Chondrocyte (in vitro differentiated cells): Measurements from ENCODE around the gene CTDSP2. TPM values are rescaled to one million over a fixed set of nuclear protein-coding genes. Genes with fewer than 3 reads are reported as not detected.

Source experiments
- DNase-seq: peaks from one replicate; pipeline ENCODE4 v3.0.0; 2021; ENCODE audit warnings: mixed read lengths, low spot score
- H3K27ac Mint-ChIP-seq: one replicate; pipeline ENCODE4 v1.8.0; 2021; ENCODE audit warnings: mild to moderate bottlenecking, moderate library complexity, mixed read lengths; ENCODE audit not compliant: unreplicated experiment
- H3K27me3 Mint-ChIP-seq: 2 replicates; pipeline ENCODE4 v1.8.0; 2021; ENCODE audit warnings: low read depth, mixed read lengths
- H3K36me3 Mint-ChIP-seq: 2 replicates; pipeline ENCODE4 v1.8.0; 2021; ENCODE audit warnings: low read depth, mixed read lengths
- H3K4me1 Mint-ChIP-seq: 2 replicates; pipeline ENCODE4 v1.8.0; 2021; ENCODE audit warnings: low read depth, mild to moderate bottlenecking, mixed read lengths
- H3K4me3 Mint-ChIP-seq: one replicate; pipeline ENCODE4 v1.8.0; 2021; ENCODE audit warnings: mild to moderate bottlenecking, moderate library complexity, mixed read lengths; ENCODE audit not compliant: unreplicated experiment
- H3K9me3 Mint-ChIP-seq: 2 replicates; pipeline ENCODE4 v1.8.0; 2021; ENCODE audit warnings: low read depth, mixed read lengths
- total RNA-seq: library from RNA; stranded (reverse); gene quantifications from 3 replicates; pipeline ENCODE4 v1.2.1, GENCODE V29; 2021
- TF ChIP-seq, protein P1 (sequence below): fragments of 200-600 bp; sonication (generic); IDR thresholded peaks from 2 replicates; pipeline ENCODE4 v1.5.0; 2021; ENCODE audit warnings: antibody characterized with exemption, mild to moderate bottlenecking, moderate library complexity

The CTDSP2 gene
- total RNA-seq, 1 donor from 2014 or later: 113 TPM

DNA sequence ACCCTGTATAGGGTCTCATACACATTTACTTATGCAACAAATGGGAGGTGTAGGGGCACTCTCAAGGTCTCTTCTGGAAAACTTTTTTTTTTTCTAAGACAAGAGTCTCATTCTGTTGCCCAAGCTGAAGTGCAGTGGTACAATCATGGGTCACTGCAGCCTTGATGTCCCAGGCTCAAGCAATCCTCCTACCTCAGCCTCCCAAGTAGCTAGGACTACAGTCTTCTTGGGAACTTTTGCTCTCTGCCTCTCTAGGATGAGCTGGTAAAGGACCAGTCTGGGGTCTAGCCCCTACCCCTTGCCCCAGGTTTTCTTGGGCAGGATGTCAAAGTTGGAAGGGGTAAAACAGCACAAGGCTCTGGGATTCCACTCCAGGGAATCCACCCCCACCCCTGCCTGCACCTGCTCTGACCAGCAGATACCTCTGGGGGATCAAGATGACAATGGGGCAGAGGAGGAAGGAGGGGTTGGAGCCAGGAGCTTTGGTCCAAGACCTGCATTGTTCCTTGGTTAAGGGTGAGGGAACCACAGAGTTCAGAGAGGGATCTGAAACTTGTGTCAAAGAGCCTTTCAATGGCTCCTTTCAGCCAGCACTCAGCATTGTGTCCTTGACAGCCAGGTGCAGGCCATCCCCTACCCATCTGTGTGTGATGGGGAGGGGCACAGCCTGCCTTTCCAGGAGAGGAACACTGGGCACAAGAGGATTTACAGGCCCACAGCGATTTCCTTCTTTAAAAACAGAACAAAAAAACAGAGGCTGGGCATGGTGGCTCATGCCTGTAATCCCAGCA is 12.2 kb downstream of the CTDSP2 start:
- peaks cover 90% of the 10 kb centered on the region for H3K4me1 Mint-ChIP-seq
- H3K27me3 Mint-ChIP-seq: no peaks in the 10 kb centered on the region
- H3K9me3 Mint-ChIP-seq: no peaks in the 10 kb centered on the region
- DNase-seq: no peak
- H3K27ac Mint-ChIP-seq: peak overlapping the region; percentile 63
- no peak overlapping the region for H3K4me3 Mint-ChIP-seq
- no peaks in the 10 kb centered on the region for H3K36me3 Mint-ChIP-seq
- TF ChIP-seq, protein P1, sequence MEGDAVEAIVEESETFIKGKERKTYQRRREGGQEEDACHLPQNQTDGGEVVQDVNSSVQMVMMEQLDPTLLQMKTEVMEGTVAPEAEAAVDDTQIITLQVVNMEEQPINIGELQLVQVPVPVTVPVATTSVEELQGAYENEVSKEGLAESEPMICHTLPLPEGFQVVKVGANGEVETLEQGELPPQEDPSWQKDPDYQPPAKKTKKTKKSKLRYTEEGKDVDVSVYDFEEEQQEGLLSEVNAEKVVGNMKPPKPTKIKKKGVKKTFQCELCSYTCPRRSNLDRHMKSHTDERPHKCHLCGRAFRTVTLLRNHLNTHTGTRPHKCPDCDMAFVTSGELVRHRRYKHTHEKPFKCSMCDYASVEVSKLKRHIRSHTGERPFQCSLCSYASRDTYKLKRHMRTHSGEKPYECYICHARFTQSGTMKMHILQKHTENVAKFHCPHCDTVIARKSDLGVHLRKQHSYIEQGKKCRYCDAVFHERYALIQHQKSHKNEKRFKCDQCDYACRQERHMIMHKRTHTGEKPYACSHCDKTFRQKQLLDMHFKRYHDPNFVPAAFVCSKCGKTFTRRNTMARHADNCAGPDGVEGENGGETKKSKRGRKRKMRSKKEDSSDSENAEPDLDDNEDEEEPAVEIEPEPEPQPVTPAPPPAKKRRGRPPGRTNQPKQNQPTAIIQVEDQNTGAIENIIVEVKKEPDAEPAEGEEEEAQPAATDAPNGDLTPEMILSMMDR: no peak

DNA sequence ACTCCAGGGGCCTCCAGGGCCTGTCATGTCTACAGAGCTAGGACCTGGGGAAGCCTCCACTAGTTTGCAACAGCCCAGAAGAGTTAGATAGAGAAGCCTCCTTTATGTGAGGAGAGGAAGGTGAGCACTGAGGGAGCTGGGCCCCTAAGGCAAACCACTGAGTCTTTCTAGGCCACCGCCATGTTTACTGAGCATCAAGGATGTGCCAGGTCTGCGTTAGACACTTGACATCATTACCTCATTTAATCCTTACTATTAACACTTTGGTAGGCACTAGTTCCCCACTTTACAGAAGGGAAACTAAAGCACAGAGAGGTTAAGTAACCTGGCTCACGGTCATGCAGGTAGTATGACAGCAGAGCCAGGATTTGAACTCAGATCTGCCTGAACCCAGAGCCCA is 12.9 kb downstream of the CTDSP2 start:
- no peaks in the 10 kb centered on the region for H3K9me3 Mint-ChIP-seq
- DNase-seq: no peak
- H3K4me3 Mint-ChIP-seq: no peak overlapping the region
- no peaks in the 10 kb centered on the region for H3K27me3 Mint-ChIP-seq
- H3K4me1 Mint-ChIP-seq: peaks cover 88% of the 10 kb centered on the region
- TF ChIP-seq, protein P1: no peak
- peaks cover under 1% of the 10 kb centered on the region for H3K36me3 Mint-ChIP-seq
- peak overlapping the region; percentile 79 for H3K27ac Mint-ChIP-seq

DNA sequence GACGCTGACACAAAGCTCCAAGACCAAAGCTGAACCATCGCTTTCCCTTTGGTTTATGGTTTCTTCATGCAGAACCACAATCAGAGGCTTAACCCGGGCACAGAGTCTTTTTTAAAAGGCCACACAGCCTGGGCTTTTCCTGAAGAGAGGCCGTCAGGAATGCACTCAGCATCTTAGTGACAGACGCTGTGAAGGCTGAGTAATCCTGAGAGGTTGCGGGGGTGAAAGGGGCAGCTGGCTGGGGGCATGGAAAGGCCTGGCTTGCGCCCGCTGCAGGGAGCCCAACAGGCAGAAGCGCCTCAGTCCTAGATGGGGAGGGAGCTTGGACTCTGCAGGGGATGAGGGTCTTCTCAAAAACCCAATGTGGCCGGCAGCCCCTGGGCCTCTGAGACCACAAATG is 13.6 kb downstream of the CTDSP2 start:
- Mint-ChIP-seq H3K27ac (peak overlapping the region; percentile 79), H3K27me3 (no peaks in the 10 kb centered on the region), H3K36me3 (peaks cover 4% of the 10 kb centered on the region), H3K4me3 (no peak overlapping the region), H3K4me1 (peaks cover 81% of the 10 kb centered on the region), H3K9me3 (no peaks in the 10 kb centered on the region)
- DNase-seq: no peak
- TF ChIP-seq, protein P1: no peak

DNA sequence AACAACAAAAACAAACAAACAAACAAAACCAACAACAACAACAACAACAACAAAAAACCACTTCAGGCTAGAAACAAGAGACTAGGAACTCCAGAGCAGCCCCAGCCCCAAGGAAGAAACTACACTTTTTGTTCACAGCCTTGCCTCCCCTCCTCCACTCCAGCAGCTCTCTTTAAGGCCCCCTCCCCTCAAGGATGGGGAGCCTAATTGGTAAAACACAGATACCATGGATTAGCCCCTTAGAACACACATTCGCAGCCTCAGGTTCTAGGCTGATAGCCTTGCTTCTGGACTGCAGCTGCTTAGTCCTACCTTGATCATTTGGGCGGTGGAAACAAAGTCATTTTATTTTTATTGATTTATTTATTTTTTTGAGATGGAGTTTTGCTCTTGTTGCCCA is 16.1 kb downstream of the CTDSP2 start:
- TF ChIP-seq, protein P1: no peak
- H3K9me3 Mint-ChIP-seq: no peaks in the 10 kb centered on the region
- H3K4me3 Mint-ChIP-seq: no peak overlapping the region
- no peak for DNase-seq
- peaks cover 12% of the 10 kb centered on the region for H3K36me3 Mint-ChIP-seq
- peaks cover 56% of the 10 kb centered on the region for H3K4me1 Mint-ChIP-seq
- peak overlapping the region; percentile 8 for H3K27ac Mint-ChIP-seq
- H3K27me3 Mint-ChIP-seq: no peaks in the 10 kb centered on the region

DNA sequence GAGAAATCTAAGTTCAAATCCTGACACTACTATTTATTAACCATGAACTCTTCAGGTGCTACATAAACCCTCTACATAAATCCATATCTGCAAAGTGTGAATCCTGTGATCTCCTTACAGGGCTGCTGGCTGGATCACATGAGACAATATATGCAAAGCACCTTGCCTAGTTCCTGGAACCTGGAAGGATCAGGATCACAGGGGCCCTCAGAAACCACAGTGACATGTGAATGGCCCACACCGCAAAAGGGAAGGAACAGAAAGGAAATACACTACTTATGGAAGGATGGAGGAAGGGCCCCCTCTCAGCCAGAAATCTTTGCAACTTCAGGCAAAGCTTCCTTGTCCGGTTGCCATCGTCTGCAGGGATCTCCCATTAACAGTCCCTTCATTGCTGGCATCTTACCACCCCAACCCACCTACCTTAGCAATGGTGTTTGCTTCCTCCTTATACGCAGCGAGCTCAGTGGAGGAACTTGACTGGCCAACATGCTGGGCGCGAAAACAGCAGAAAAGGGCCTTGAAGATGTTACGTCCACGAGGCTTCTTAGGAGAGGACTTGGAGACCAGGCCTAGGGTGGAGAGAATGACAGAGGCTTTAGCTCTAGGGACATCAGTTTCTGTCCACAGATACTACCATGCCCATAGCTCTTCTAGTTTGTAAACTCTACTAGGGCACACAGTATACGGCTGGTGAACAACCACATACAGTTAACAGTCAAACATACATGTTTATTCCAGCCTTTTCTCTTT is 17.3 kb downstream of the CTDSP2 start:
- no peak for DNase-seq
- H3K4me1 Mint-ChIP-seq: peaks cover 44% of the 10 kb centered on the region
- H3K36me3 Mint-ChIP-seq: peaks cover 21% of the 10 kb centered on the region
- no peak overlapping the region for H3K4me3 Mint-ChIP-seq
- no peaks in the 10 kb centered on the region for H3K9me3 Mint-ChIP-seq
- H3K27me3 Mint-ChIP-seq: no peaks in the 10 kb centered on the region
- peak overlapping the region; percentile 61 for H3K27ac Mint-ChIP-seq
- TF ChIP-seq, protein P1: no peak
